Inflammatory macrophage (primary cell): ENCODE results near the gene ATP6V1B1.

ENCODE experiments used
- DNase-seq, 2 donors: peaks; one replicate each; pipeline ENCODE4 v3.0.0-alpha.2; 2020 to 2022
- total RNA-seq, 18 experiments: gene quantifications; one replicate each; lab custom pipeline; 2026; ENCODE audit warnings: mixed read lengths in 6 of 18, inconsistent platforms in 2 of 18; lab: John Stamatoyannopoulos, UW

ATP6V1B1 gene
- total RNA-seq, result 0 to 0.21 (median 0) reads per million in 18 experiments

DNA sequence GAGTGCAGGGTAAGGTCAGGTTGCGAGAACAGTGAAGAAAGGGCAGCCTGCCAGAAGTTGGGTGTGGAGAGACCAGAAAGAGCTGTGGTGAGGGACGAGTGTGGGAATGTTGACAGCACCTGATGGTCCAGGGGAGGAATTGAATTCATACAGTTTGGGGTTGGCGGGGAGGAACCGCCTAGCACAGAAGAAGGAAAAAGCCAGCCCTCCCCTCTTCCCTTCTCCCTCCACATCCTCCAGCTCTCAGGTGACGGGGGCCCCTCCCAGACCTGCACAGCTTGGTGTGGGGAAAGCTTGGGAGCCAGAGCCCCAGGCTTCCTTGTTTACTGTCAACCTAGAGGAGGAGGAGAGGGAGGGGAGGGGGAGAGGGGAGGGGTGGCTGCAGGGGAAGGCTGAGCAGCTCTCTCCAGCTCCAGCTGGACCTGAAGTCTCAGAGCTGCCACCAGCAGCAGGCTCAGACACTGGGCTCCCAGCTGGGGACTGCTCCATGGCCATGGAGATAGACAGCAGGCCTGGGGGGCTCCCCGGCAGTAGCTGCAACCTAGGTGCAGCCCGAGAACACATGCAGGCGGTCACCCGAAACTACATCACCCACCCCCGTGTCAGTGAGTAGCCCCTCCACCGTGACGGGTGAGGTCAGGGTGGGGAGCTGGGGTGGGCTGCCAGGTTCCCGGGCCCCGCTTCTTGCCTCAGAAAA lies at the start of gene ATP6V1B1:
Gene ATP6V1B1, plus strand, starts transcription at position 433 of the 697 bp plus-strand sequence. Its CDS starts 55 bp downstream, at position 488.
- no peak for DNase-seq

DNA sequence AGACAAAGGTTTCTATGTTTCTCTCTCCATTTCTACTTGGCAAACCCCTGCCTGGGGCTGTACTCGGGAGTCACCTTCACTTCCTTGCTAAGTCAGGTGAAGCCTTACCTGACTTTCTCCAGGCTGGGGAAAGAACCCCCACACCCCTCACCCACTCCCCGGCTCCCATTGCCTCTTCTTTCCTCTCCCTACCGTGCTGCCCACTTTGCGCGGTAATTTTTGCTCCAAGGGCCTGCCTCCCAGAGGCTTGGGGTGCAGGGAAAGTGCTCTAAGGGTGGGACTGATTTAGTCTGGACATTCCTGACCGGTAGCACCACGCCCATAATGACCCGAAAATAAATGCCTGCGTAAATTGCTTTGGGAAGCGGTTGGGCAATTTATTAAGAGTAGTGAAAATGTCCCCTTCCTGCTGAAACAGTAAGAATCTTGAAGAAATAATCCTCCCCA lies 49.1 kb upstream of the ATP6V1B1 start:
- no peak for DNase-seq

DNA sequence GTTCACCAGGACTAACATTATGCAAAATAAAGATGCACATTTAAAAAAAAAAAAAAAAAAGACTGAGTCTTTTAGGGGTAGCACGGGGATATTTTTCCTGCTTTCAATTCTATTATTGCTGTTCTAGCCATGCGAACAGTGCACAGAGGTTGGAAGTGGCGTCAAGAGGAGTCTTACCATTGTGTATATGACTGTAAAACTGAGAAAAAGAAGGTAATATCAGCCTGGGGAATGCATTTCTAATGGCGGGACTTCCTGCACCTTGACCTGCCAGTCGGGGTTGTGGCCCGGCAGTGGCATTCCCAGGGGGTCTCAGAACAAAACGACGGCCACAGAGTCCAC lies 48.5 kb upstream of the ATP6V1B1 start:
- no peak for DNase-seq

DNA sequence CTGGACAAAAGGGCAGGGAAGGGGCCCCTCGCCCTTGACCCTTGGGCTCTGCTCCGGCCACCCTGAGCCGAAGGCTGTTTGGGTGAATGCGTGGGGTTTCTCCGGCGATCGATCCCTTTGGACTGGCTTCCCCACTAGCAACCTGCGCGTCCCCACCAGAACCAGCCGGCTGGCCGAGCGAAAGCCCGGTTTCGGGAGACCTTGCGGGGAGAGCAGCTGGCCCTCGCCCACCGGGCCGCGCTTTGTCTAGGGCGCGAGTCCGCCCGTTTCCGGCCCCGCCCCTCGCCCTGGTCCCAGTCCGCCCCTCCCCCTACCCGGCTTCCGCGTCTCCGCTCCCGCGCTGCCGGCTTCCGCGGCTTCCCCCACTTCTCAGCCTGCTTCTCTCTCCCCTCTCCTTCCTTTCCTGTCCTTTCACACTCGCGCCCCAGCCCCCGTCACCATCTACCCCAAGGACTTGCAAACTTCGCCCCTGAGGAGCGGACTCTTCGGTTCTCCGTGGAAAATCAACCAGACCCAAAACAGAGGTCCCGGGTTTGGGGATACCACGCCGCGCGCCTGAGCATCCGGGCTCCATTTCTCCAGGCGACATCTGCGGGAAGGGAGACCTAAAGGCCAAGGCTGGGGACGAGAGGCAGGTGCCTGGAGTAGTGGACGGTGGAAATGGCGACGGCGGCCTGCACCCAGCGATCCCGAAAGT lies 48.0 kb upstream of the ATP6V1B1 start:
- DNase-seq, result peak in 1 of 2 donors; percentile 24

DNA sequence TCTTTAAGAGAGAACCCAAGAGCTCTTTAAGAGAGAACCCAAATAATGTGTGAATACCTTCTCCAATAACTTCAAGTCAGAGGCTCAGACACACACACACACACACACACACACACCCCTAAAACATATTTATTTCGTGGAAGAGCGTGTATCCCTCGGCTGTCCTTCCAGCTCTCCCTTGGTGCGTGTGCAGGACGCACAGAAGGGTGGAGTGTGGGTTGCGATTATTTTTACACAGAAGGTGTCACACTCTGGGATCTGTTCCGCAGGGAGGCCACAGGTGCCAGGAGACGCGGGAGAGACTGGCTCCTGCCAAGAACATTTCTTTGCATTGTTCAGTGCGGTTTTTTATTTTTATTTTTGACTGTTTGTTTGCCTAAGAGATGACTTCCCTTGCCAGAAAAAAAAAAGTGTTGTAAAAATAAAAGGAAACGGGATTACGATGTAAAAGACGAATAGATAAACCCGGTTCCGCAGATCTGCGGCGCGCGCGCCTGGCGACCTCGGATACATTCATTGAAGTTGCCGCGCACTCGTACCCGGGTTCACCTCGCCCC lies 47.3 kb upstream of the ATP6V1B1 start:
- no peak for DNase-seq

DNA sequence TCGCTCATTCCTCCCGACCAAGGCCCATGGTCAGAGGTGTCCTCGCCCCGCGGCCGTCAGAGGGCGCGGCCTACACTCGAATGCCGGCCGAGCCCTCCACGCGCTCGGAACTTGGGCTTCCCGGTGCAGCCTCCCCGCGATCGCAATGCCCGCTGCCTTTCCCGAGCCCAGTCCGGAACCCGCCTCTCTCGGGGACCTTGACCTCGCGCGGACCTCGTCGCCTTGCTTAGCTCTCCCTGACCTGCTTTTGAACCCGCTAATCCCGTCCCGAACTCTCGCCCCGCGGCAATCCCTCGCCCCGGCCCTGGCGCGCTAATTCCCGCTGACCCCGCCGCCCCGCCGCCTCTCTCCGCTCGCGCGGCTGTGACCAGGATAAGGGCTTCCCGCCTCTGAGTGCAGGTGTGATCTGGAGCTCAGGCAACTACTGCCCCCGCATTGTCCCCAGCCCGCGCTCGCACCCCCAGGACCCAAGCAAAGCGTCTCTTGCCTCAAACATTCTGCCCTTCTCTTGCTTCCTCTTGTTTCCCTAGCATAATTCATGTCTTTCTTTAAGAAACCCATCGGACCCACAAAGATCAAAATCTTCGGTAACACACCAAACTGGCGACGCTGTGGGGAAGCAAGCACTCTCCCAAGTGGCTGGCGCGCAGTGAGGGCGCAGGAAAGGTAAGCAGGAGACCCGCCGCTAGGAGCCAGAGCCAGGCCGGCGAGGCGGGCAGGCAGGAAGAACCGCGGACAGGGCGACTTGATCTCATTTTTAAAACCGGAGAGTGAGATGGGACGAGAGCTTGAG lies 46.6 kb upstream of the ATP6V1B1 start:
- DNase-seq, result no peak

DNA sequence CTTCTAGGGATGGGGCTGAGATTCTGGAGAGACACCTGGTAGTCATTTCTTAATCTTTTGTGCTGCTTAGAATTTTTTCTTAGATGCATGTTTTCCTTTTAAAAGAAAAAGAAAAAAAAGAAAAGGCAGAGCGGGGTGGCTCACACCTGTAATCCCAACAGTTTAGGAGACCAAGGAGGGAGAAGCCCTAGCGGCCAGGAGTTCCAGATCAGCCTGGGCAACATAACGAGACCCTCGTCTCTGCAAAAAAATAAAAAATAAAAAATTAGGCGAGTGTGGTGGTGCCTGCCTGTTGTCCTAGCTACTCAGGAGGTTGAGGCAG lies 46.0 kb upstream of the ATP6V1B1 start:
- no peak for DNase-seq

DNA sequence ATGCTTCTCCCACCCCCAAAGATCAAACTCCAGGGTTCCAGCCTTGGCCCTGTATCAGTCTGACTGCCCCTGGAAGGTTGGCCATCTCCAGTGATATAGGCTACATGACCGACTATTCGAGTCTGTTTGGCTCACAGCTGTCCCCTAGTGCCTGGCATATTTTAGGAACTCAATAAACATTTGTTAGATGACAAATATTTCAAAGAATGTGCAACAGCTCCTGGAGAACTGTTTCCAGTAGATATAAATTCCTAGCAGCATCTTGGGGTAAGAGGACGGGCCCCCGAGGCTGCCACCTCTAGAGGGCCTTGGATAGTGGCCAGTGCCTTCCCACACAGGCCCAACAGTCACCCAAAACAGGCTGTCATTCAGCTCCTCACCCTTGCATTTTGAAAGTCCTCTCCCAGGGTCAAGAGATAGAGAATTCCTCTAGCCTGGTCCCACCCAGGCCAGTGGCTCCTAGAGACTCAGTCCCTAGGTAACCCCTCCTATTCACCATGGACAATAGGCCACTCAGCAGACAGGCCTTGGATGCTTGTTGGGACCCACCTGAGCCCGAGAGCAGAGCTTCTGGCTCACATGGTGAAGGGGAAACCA lies 45.1 kb upstream of the ATP6V1B1 start:
- no peak for DNase-seq

DNA sequence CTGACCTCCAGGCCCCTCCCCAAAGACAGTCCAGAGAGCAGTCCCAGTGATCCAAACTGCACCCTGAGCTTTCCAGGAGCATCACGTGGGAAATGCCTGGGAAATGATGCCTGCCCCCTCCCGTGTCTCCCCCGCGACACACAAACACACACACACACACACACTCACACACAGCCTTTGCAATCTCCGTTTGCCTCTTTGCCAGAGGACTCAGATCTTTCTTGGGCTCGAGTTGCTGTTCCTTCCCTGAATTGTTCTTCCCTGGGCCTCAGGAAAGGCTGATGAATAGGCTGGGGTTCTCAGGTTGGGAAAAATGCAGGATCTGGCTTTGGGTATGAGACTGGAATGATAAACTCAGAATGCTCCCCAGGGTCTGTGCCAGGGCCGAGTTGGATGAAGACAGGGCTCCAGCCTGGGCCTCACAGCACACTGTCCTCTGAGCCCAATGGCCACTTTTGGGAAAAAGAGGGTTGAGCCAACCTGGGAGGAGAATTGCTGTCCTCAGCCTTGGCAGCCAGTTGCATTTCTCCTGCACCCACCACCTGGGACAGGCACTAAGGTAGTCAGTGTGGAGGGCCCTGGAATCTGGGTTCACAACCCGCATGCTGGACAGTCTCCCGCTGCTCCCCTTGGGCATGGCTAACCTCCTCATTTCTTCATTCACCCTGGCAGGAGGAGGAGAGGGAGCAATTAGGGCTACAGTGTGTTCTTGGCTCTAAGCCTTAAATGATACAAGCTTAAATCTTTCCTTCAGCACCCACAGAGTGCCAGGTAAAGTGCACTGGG lies 43.9 kb upstream of the ATP6V1B1 start:
- DNase-seq, result no peak

DNA sequence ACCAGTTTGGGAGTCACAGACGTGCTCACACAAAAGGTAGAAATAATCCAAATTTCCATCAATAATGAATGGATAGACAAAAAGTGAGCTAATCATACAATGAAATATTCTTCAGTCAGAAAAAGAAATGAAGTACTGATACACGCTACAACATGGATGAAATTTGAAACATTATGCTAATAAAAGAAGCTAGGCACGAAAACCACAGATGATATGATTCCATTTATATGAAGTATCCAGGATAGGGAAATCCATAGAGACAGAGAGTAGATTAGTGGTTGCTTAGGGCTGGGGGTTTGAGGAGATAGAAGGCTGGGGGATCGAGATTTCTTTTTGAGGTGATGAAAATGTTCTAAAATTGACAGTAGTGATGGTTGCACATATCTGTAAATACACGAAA lies 43.0 kb upstream of the ATP6V1B1 start:
- no peak for DNase-seq

DNA sequence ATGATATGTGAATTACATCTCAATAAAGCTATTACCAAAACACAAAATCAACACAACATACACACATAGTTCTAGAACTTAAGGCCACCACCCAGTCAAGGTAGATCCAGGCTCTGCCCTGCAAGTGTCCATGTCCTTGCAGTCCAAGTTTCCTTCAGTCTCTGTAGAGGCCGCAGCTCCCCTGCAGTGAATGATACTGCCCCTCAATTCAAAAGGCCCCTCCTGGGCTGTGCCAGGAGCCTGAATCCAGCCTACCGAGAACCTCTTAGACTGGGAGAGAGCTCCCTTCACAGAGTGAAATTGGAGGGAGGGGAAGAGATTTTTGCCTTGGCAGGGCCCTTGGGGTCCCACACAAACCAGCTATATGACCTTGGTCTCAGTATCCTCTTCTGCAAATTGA lies 42.5 kb upstream of the ATP6V1B1 start:
- DNase-seq, result no peak

DNA sequence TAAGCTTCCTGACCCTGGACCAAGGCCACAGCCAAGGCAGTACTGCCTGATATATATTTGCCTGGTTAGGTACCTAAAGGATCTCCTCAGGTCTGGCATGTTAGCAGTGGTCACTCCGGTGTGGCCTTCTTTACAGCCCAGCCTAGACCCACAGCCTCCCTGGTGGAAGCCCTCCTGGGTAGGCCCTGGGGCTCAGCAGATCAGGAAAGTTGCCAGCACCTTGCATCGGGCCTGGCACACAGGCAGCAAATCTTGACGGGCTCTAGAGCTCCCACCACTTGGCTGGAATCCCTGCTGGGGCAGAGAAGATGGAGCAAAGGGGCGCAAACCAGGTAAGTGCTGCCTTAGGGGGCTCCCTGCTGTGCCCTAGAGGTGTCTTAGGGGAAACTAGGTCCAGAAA lies 40.9 kb upstream of the ATP6V1B1 start:
- no peak for DNase-seq

DNA sequence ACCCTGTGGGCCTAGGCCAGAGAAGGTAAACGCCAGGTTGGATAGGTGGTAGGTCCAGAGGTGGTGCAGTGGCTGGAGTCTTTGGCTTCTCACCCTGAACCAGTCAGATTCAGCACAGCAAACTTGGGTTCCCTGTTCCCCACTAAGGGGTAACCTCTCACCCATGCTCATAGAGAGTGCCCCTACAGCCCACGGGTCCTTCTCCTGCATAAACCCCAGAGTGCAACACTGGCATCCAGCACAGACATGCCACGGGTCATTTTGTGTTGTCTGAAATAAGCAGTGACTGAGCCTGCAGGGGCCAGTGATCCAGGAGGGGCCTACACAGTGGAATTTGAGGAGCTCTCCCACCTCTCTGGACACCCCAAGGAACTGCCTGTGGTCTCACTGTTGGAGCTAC lies 40.5 kb upstream of the ATP6V1B1 start:
- DNase-seq, result no peak

DNA sequence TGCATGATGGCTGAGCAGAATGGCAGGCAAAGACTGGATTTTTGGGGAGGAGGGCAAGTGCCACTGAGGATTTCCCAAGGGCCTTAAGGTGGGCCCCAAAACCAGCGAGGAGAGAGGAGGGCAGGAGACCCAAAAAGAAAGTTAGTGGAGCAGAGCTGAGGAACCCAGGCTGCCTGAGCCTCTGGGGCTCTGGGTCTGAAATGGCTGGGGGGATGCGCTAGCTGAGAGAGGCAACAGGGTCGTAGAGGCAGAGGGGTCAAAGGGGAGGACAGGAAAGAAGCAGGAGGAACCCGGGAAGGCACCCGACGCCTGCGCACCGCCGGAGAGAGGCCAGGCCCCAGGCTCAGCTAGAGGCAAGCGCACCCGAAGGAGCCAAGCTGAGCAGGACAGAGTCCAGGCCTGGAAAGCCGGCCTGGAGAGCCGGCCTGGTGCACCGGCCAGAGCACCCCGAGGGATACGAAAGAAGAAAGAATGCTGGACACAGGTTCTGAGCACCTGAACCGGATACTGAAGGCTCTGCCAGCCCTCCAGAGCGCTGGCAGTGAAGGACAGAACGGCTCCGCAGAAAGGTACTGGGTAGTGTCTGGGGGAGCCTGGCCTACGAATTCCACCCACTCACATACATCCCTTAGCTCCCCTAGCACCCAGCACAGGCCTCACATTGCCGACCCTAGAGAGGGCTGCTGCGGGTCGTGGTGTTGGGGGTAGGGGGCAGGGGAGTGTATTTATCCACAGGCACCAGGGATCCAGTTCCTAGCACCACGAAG lies 39.5 kb upstream of the ATP6V1B1 start:
- no peak for DNase-seq

DNA sequence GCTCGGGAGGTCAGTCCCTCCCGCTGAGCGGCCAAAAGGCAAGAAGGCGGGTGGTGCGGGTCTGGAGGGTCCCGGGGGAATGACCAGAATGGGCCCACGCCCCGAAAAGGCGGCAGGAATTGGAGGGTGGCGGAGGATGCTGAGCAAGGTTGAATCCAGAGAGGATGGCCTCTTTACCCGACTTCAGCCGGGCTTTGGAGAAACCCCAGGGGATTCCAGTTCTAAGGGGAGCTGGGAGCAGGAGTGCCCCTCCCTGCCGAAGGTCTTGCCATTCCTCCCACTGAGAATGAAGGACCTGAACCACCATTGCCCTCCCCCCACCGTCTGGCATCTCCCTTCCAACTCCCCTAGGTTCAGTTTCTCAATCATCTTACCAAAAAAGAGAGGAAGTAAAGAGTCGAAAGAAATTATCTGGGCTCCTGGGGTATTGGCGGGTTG lies 38.9 kb upstream of the ATP6V1B1 start:
- no peak for DNase-seq

DNA sequence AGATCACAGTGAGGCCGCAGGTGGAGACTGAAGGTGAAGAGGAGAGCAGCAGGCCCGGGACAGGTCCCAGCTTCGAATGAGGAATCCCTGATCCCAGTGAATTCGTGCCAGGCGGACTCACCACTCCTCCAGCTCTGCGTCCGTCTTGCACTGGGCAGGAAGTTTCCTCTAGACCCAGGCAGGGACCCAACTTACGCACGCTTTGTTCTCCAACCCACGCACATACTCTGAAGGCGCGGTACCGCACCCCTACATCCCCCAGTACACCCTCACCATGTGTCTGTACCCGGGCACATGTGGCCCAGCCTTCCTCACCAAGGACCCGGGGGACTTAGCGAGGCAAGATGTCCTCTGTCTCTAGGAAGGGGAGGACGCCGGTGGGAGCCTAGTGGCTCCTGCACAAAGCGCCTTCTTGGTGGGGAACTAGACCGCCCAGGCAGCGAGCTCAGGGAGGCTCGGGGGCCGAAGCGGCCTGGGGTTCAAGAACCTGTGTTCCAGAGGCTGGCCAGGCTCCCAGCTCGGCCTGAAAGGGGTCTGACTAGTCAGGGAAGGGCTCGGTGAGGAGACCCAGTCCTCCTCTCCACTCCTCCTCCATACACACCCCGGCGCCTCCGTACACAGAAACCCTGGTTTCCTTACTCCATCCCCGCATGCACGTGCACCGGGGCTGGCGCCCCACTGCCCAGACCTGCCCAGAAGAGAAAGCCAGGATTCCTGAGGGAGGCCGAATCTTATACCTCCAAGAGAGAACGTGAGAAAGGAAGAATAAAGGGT lies 38.3 kb upstream of the ATP6V1B1 start:
- DNase-seq, result no peak

DNA sequence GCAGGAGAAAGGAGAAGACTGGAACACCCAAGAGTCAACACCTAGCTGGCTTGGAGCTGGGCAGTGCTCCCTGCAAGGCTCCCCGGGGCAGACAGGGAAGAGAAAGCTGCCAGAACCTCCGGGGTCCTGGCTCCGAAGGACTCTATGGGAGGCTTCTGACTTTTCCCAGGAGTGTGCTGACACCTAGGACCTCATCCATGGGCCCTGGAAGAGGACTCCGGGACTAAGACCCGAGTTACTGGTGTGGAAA lies 37.8 kb upstream of the ATP6V1B1 start:
- DNase-seq, result no peak

DNA sequence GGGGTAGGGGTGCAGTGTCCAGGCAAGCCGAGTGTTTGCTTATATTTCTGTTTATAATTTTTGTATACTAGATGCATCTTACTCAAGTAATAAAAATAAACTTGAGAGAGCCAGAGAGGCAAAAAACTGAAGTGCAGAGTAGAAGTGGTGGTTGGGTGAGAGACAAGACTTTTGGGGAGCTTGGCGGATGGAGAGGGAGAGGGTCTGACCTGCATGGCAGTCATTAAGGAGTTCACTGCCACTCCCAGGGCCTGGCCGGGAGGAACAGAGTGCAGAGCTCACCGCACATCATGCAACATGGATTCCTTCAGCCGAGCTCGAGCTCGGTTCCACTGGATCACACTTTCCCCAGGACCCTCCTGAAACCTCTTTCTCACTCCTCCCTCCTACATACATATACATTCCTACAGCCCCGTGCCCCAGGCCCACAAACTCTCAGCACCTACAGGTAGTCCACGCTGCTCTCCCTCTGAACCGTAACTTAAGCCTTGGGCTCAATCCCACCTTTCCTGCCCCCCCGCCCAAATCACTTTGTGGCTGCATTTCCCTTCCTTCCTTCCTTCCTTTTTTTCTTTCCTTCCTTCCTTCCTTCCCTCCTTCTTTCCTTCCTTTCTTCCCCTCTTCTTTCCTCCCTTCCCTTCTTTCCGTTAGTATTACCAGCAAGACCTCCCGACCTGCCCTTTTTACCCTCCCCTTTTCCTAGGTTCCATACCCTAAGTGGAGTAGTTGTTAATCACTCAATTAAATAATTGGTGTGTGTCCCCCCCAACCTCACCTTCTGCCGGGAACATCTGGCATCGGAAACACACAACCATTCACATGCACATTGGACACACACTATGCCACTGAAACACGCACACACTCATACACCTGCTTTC lies 37.1 kb upstream of the ATP6V1B1 start:
- no peak for DNase-seq

DNA sequence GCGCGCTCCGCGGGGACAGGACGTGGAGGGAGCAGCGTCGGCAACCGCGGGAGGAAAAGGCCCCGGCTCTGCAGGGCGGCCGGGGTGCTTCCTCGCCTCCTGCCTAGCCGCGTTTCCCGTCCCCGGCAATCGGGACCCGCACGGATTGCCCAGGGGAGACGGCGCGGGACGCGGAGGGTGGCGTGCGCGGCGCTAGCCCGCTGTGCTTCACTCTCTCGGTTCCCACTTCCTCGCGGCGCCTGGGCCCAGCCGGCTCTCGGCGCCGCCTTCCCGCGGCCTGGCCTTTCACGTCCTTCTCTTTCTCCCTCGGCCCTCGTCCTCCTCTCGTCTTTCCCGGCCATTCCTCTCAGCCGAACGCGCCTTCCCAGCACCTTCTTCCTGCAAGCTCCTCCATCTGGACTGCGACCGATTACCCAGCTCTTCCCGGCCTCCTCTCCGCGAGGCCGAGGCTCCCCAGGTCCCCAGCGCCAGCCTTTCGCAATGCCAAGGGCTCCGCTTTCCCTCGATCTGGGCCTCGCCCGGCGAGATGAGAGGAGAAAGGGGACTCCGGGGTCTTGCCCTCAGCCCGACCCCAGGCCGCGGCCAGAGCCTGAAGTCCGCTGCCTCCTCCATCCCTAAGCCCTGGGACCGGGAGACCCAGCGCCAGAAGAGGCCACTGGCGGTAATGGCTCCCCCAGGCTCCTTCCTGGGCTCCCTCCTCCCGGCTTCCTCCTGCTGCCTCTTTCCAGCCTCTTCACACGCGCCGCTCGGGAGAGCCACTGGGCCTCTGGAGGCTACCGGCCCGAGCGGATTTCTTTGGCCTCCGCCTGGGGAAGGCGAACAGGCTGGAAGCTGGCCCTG lies 34.3 kb upstream of the ATP6V1B1 start:
- peak in 1 of 2 donors; percentile 40 for DNase-seq
